Measurements from ENCODE around the gene CADM2.

DNA sequence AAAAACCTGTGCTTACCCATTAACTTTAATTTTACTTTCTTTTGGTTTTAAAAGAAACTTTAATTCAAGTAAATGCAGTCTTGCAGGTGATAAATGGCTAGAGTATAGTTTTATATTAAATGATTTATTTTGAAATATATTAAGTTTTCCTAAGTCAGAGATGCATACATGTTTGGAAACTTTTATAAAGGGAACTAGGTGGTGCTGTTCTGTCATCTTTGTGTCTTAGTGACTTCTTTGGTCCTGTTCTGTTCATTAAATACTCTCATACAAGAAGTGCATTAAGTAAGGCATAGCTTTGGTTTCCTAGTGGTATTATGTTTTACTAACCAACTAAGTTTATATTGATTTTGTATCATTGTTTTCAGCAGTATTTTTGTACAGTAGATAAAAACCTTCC, 15.6 kb downstream of the CADM2 start:
- TF ChIP-seq, protein P1, sequence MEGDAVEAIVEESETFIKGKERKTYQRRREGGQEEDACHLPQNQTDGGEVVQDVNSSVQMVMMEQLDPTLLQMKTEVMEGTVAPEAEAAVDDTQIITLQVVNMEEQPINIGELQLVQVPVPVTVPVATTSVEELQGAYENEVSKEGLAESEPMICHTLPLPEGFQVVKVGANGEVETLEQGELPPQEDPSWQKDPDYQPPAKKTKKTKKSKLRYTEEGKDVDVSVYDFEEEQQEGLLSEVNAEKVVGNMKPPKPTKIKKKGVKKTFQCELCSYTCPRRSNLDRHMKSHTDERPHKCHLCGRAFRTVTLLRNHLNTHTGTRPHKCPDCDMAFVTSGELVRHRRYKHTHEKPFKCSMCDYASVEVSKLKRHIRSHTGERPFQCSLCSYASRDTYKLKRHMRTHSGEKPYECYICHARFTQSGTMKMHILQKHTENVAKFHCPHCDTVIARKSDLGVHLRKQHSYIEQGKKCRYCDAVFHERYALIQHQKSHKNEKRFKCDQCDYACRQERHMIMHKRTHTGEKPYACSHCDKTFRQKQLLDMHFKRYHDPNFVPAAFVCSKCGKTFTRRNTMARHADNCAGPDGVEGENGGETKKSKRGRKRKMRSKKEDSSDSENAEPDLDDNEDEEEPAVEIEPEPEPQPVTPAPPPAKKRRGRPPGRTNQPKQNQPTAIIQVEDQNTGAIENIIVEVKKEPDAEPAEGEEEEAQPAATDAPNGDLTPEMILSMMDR (IDR thresholded peaks at IDR 0.05), result no peak
- no peak for TF ChIP-seq POLR2A (IDR thresholded peaks at IDR 0.05; ENCODE audit: low read depth)
- TF ChIP-seq POLR2AphosphoS5 (IDR thresholded peaks at IDR 0.05), result no peak
- TF ChIP-seq EP300 (IDR thresholded peaks at IDR 0.05), result no peak
